Transverse colon (tissue), 4 donors: ENCODE measurements around the gene CNKSR3.

ENCODE experiments used
- CTCF ChIP-seq, 5 experiments: fragments of 200-600 bp in 3 of 5; fragments of 450-650 bp in 2 of 5; sonication (generic) in 3 of 5; IDR thresholded peaks; 1 replicate in 2 of 5; 2 replicates in 3 of 5; pipeline ENCODE4 v1.5.1; 2016 to 2017; ENCODE audit warnings: antibody characterized with exemption in 5 of 5, inconsistent platforms in 3 of 5, mild to moderate bottlenecking in 2 of 5, moderate library complexity in 1 of 5
- POLR2A ChIP-seq: fragments of 450-650 bp; IDR thresholded peaks from one replicate; pipeline ENCODE4 v1.6.1; 2016; ENCODE audit warnings: antibody characterized with exemption, mild to moderate bottlenecking, moderate library complexity
- POLR2AphosphoS5 ChIP-seq, 3 donors: sonication (generic); formaldehyde crosslinking; IDR thresholded peaks; one replicate each; pipeline ENCODE4 v1.6.1; 2016; ENCODE audit warnings: antibody characterized with exemption in 3 of 3

- TF ChIP-seq CTCF (IDR thresholded peaks at IDR 0.05) (no peak), POLR2AphosphoS5 (IDR thresholded peaks at IDR 0.05) (no peak), POLR2A (no peak)
These were observed 70.5 kb downstream of the CNKSR3 start for GRCh38 chr6:154440022-154440421.
